22Rv1 (cell line): ENCODE data around the gene HEXD.

ENCODE experiments used
- H3K27ac ChIP-seq: fragments of 450-650 bp; 2 replicates; pipeline ENCODE4 v1.5.1; 2017
- CTCF ChIP-seq: fragments of 450-650 bp; IDR thresholded peaks from 2 replicates; pipeline ENCODE4 v1.5.1; 2017; ENCODE audit warnings: mild to moderate bottlenecking
- ZFX ChIP-seq: fragments of 450-650 bp; IDR thresholded peaks from 2 replicates; pipeline ENCODE4 v1.6.1; 2017; ENCODE audit warnings: antibody characterized with exemption, borderline replicate concordance

HEXD gene

GRCh38 chr17:82403662-82404660 lies 14.2 kb upstream of the HEXD start:
- H3K27ac ChIP-seq = no peak overlapping the region
- no peak for TF ChIP-seq CTCF
- TF ChIP-seq ZFX = no peak

GRCh38 chr17:82405051-82405450 lies 13.1 kb upstream of the HEXD start:
- H3K27ac ChIP-seq = no peak overlapping the region
- no peak for TF ChIP-seq CTCF
- no peak for TF ChIP-seq ZFX

- TF ChIP-seq CTCF (no peak), ZFX (no peak)
- H3K27ac ChIP-seq = no peak overlapping the region
These were observed 11.9 kb upstream of the HEXD start for GRCh38 chr17:82406131-82406671.

- TF ChIP-seq ZFX (no peak), CTCF (no peak)
- H3K27ac ChIP-seq = no peak overlapping the region
These were observed 10.9 kb upstream of the HEXD start for GRCh38 chr17:82407255-82407654.

GRCh38 chr17:82408288-82408937 lies 9.7 kb upstream of the HEXD start:
- TF ChIP-seq CTCF (no peak), ZFX (no peak)
- no peak overlapping the region for H3K27ac ChIP-seq

- TF ChIP-seq ZFX (no peak), CTCF (no peak)
- H3K27ac ChIP-seq = no peak overlapping the region
These were observed 9.2 kb upstream of the HEXD start for GRCh38 chr17:82408938-82409318.
